ENCODE data around the gene LMX1A. TPM values are rescaled to one million over a fixed set of nuclear protein-coding genes. Genes with fewer than 3 reads are reported as not detected.

Gene LMX1A
- total RNA-seq: not detected

- no peak for DNase-seq (ENCODE audit: low spot score)
- Mint-ChIP-seq H3K27me3 (peaks cover 52 to 68% of the 10 kb centered on the region in 2 donors), H3K4me1 (ENCODE audit: low read depth in 2 of 2) (no peaks in the 10 kb centered on the region), H3K27ac (no peak within 1 kb of the TSS), H3K4me3 (no peak within 1 kb of the TSS), H3K36me3 (no peaks in the 10 kb centered on the region), H3K9me3 (no peaks in the 10 kb centered on the region)
- ATAC-seq: no peak
These were observed at the start of gene LMX1A for GRCh38 chr1:165355977-165356811. LMX1A (minus strand) TSS chr1:165356715; CDS start chr1:165355559, 1,156 bp downstream.

- Mint-ChIP-seq H3K4me1 (ENCODE audit: low read depth in 2 of 2) (no peaks in the 10 kb centered on the region), H3K36me3 (no peaks in the 10 kb centered on the region), H3K4me3 (no peak overlapping the region), H3K9me3 (no peaks in the 10 kb centered on the region), H3K27me3 (peaks cover 20 to 22% of the 10 kb centered on the region in 2 donors), H3K27ac (no peak overlapping the region)
- peak; percentile 43 to 61 for ATAC-seq
- DNase-seq (ENCODE audit: low spot score): no peak
These were observed 47.4 kb upstream of the LMX1A start for GRCh38 chr1:165403835-165404482.

GRCh38 chr1:165402517-165403111 is 46.1 kb upstream of the LMX1A start:
- H3K4me3 Mint-ChIP-seq: no peak overlapping the region
- no peak overlapping the region for H3K27ac Mint-ChIP-seq
- H3K4me1 Mint-ChIP-seq (ENCODE audit: low read depth in 2 of 2): no peaks in the 10 kb centered on the region
- peaks cover 14 to 15% of the 10 kb centered on the region in 2 donors for H3K27me3 Mint-ChIP-seq
- no peaks in the 10 kb centered on the region for H3K9me3 Mint-ChIP-seq
- DNase-seq (ENCODE audit: low spot score): no peak
- no peaks in the 10 kb centered on the region for H3K36me3 Mint-ChIP-seq
- no peak for ATAC-seq

GRCh38 chr1:165397944-165398343 is 41.4 kb upstream of the LMX1A start:
- Mint-ChIP-seq H3K27me3 (peaks cover 26 to 34% of the 10 kb centered on the region in 2 donors), H3K4me1 (ENCODE audit: low read depth in 2 of 2) (peaks cover 6 to 8% of the 10 kb centered on the region in 2 donors), H3K4me3 (no peak overlapping the region), H3K27ac (no peak overlapping the region), H3K36me3 (no peaks in the 10 kb centered on the region), H3K9me3 (no peaks in the 10 kb centered on the region)
- DNase-seq (ENCODE audit: low spot score): no peak
- peak in 1 of 2 donors; percentile 37 for ATAC-seq

- Mint-ChIP-seq H3K4me3 (no peak overlapping the region), H3K27ac (no peak overlapping the region), H3K4me1 (ENCODE audit: low read depth in 2 of 2) (peaks cover 10 to 11% of the 10 kb centered on the region in 2 donors), H3K36me3 (no peaks in the 10 kb centered on the region), H3K9me3 (no peaks in the 10 kb centered on the region), H3K27me3 (peaks cover 39 to 51% of the 10 kb centered on the region in 2 donors)
- no peak for ATAC-seq
- no peak for DNase-seq (ENCODE audit: low spot score)
These were observed 39.4 kb upstream of the LMX1A start for GRCh38 chr1:165395901-165396300.

- Mint-ChIP-seq H3K36me3 (no peaks in the 10 kb centered on the region), H3K9me3 (no peaks in the 10 kb centered on the region), H3K4me3 (no peak overlapping the region), H3K27me3 (peaks cover 38 to 56% of the 10 kb centered on the region in 2 donors), H3K4me1 (ENCODE audit: low read depth in 2 of 2) (peaks cover 10 to 11% of the 10 kb centered on the region in 2 donors), H3K27ac (no peak overlapping the region)
- ATAC-seq (no peak), DNase-seq (ENCODE audit: low spot score) (no peak)
These were observed 39.0 kb upstream of the LMX1A start for GRCh38 chr1:165395478-165395877.

- DNase-seq (ENCODE audit: low spot score): peak; percentile 93
- H3K9me3 Mint-ChIP-seq: no peaks in the 10 kb centered on the region
- peaks cover 10 to 11% of the 10 kb centered on the region in 2 donors for H3K4me1 Mint-ChIP-seq (ENCODE audit: low read depth in 2 of 2)
- H3K27ac Mint-ChIP-seq: peak overlapping the region; percentile 69 to 70
- H3K36me3 Mint-ChIP-seq: no peaks in the 10 kb centered on the region
- ATAC-seq: peak; percentile 97 to 98
- peak overlapping the region; percentile 38 for H3K4me3 Mint-ChIP-seq
- peaks cover 46 to 75% of the 10 kb centered on the region in 2 donors for H3K27me3 Mint-ChIP-seq
These were observed 36.4 kb upstream of the LMX1A start for GRCh38 chr1:165392634-165393571.

- Mint-ChIP-seq H3K27ac (no peak overlapping the region), H3K4me3 (no peak overlapping the region), H3K4me1 (ENCODE audit: low read depth in 2 of 2) (peaks cover 9 to 10% of the 10 kb centered on the region in 2 donors), H3K36me3 (no peaks in the 10 kb centered on the region), H3K27me3 (peaks cover 57 to 84% of the 10 kb centered on the region in 2 donors), H3K9me3 (no peaks in the 10 kb centered on the region)
- no peak for ATAC-seq
- DNase-seq (ENCODE audit: low spot score): no peak
These were observed 33.1 kb upstream of the LMX1A start for GRCh38 chr1:165389609-165390008.

GRCh38 chr1:165387961-165388360 is 31.4 kb upstream of the LMX1A start:
- H3K27ac Mint-ChIP-seq: no peak overlapping the region
- ATAC-seq (no peak), DNase-seq (ENCODE audit: low spot score) (no peak)
- H3K36me3 Mint-ChIP-seq: no peaks in the 10 kb centered on the region
- H3K4me3 Mint-ChIP-seq: no peak overlapping the region
- peaks cover 3 to 4% of the 10 kb centered on the region in 2 donors for H3K4me1 Mint-ChIP-seq (ENCODE audit: low read depth in 2 of 2)
- H3K27me3 Mint-ChIP-seq: peaks cover 54 to 81% of the 10 kb centered on the region in 2 donors
- H3K9me3 Mint-ChIP-seq: no peaks in the 10 kb centered on the region

GRCh38 chr1:165387505-165387904 is 31.0 kb upstream of the LMX1A start:
- Mint-ChIP-seq H3K9me3 (no peaks in the 10 kb centered on the region), H3K4me3 (no peak overlapping the region), H3K36me3 (no peaks in the 10 kb centered on the region), H3K4me1 (ENCODE audit: low read depth in 2 of 2) (no peaks in the 10 kb centered on the region), H3K27me3 (peaks cover 52 to 81% of the 10 kb centered on the region in 2 donors), H3K27ac (no peak overlapping the region)
- ATAC-seq (no peak), DNase-seq (ENCODE audit: low spot score) (no peak)

GRCh38 chr1:165383599-165384405 is 27.3 kb upstream of the LMX1A start:
- Mint-ChIP-seq H3K27me3 (peaks cover 48 to 74% of the 10 kb centered on the region in 2 donors), H3K4me1 (ENCODE audit: low read depth in 2 of 2) (no peaks in the 10 kb centered on the region), H3K9me3 (no peaks in the 10 kb centered on the region), H3K4me3 (no peak overlapping the region), H3K27ac (no peak overlapping the region), H3K36me3 (no peaks in the 10 kb centered on the region)
- ATAC-seq (no peak), DNase-seq (ENCODE audit: low spot score) (no peak)

- peak in 1 of 2 donors; percentile 39 for ATAC-seq
- no peak overlapping the region for H3K4me3 Mint-ChIP-seq
These were observed 26.6 kb upstream of the LMX1A start for GRCh38 chr1:165383067-165383466.

More at GRCh38 chr1:165383067-165383466, 26.6 kb upstream of the LMX1A start:
- Mint-ChIP-seq H3K36me3 (no peaks in the 10 kb centered on the region), H3K27me3 (peaks cover 43 to 67% of the 10 kb centered on the region in 2 donors), H3K9me3 (no peaks in the 10 kb centered on the region), H3K4me1 (ENCODE audit: low read depth in 2 of 2) (no peaks in the 10 kb centered on the region), H3K27ac (no peak overlapping the region)
- DNase-seq (ENCODE audit: low spot score): no peak
